Panc1 (cell line): ENCODE data around the gene CACNG6. TPM values are rescaled to one million over a fixed set of nuclear protein-coding genes. Genes with fewer than 3 reads are reported as not detected.
A peak's percentile ranks its signal among the peaks of the same experiment; 100 is the strongest.

Experiments
- ATAC-seq: fragments of 200-7000 bp; cut with Tn5 transposase; 2 replicates; pipeline ENCODE4 v1.9.1; 2020; ENCODE audit warnings: mild to moderate bottlenecking, moderate library complexity
- BruUV-seq: library from RNA; stranded (reverse); fragments of 400-500 nt; replicated peaks from 2 replicates; lab custom pipeline; 2021; lab: Mats Ljungman, UMichigan
- CTCF ChIA-PET: fragments of 300-600 bp; sonication (Branson Sonifier 250); formaldehyde crosslinking; loops from one replicate; lab custom pipeline; 2022; ENCODE audit warnings: antibody characterized with exemption; lab: Charles Lee
- POLR2A ChIA-PET: fragments of 300-600 bp; sonication (Branson Sonifier 250); formaldehyde crosslinking; loops from one replicate; lab custom pipeline; 2022; ENCODE audit warnings: antibody characterized with exemption; lab: Charles Lee
- DNase-seq: peaks from one replicate; pipeline ENCODE4 v3.0.0-alpha.2; 2010; ENCODE audit warnings: low read depth, low spot score
- H3K27ac ChIP-seq: 2 replicates; pipeline ENCODE4 v1.5.1; 2011; ENCODE audit warnings: mild to moderate bottlenecking, low read length, inconsistent platforms
- H3K27me3 ChIP-seq: fragments of 200-500 bp; sonication (Bioruptor generic); 2 replicates; pipeline ENCODE4 v1.6.0; 2014; ENCODE audit warnings: low read length, inconsistent platforms; ENCODE audit not compliant: control insufficient read depth, insufficient read depth
- H3K36me3 ChIP-seq: fragments of 200-500 bp; sonication (Bioruptor generic); 2 replicates; pipeline ENCODE4 v1.5.1; 2014; ENCODE audit warnings: inconsistent platforms, mild to moderate bottlenecking, low read length, moderate library complexity; ENCODE audit not compliant: control insufficient read depth, insufficient read depth
- H3K4me1 ChIP-seq: 2 replicates; pipeline ENCODE4 v1.5.1; 2011; ENCODE audit warnings: inconsistent platforms, mild to moderate bottlenecking, low read length, moderate library complexity; ENCODE audit not compliant: control insufficient read depth, insufficient read depth
- H3K4me3 ChIP-seq, 2 experiments: 2 replicates each; pipeline ENCODE4 v1.5.1; 2011 to 2012; ENCODE audit warnings: low read depth in 2 of 2, low read length in 2 of 2, mild to moderate bottlenecking in 2 of 2, inconsistent platforms in 1 of 2, moderate library complexity in 1 of 2
- H3K9me3 ChIP-seq: fragments of 200-500 bp; sonication (Bioruptor generic); 2 replicates; pipeline ENCODE4 v1.5.1; 2014; ENCODE audit warnings: low read depth, mild to moderate bottlenecking, inconsistent platforms, low read length, moderate library complexity; ENCODE audit not compliant: control insufficient read depth, insufficient read depth
- POLR2AphosphoS5 ChIP-seq: IDR thresholded peaks from 2 replicates; pipeline ENCODE4 v1.6.1; 2012; ENCODE audit warnings: mild to moderate bottlenecking, low read depth, low read length, moderate library complexity
- SIN3A ChIP-seq: IDR thresholded peaks from 2 replicates; pipeline ENCODE4 v1.6.1; 2012; ENCODE audit warnings: low read depth, mild to moderate bottlenecking, low read length, moderate library complexity, borderline replicate concordance; ENCODE audit not compliant: insufficient read depth
- TCF7L2 ChIP-seq: IDR thresholded peaks from 2 replicates; pipeline ENCODE4 v1.6.1; 2011; ENCODE audit warnings: mild to moderate bottlenecking, low read depth, low read length, inconsistent platforms
- in situ Hi-C: cut with HindIII; loops from 2 replicates; pipeline ENCODE4 v1.10.0; 2016; ENCODE audit warnings: low sequenced_read_pairs, low pct_unique_long_range_greater_than_20kb
- intact Hi-C: fragments of 100-400 bp; cut with micrococcal nuclease; formaldehyde crosslinking; loops from one replicate; pipeline ENCODE4 v1.10.0; 2022; ENCODE audit not compliant: unreplicated experiment
- total RNA-seq: library from RNA; stranded (reverse); gene quantifications from one replicate; pipeline ENCODE4 v1.2.1, GENCODE V29; 2021; ENCODE audit not compliant: unreplicated experiment
- TF ChIP-seq, protein P1 (sequence below), 2 experiments: IDR thresholded peaks; 2 replicates each; pipeline ENCODE4 v1.6.1; 2011 to 2012; ENCODE audit warnings: low read depth in 2 of 2, control low read depth in 1 of 2, low read length in 1 of 2, mild to moderate bottlenecking in 1 of 2, moderate library complexity in 1 of 2; ENCODE audit not compliant: insufficient read depth in 1 of 2
- TF ChIP-seq, protein P2 (sequence below): fragments of 450-650 bp; IDR thresholded peaks from 2 replicates; pipeline ENCODE4 v1.5.1; 2017; ENCODE audit warnings: mild to moderate bottlenecking

The CACNG6 gene
- total RNA-seq, 1 experiment from 2014 or later = 14.6 TPM

- Histone ChIP-seq H3K36me3 (no peaks in the 10 kb centered on the region), H3K4me1 (peaks cover 22% of the 10 kb centered on the region), H3K4me3 (peak overlapping the region in 1 of 2 experiments; percentile 29; a peak in 2 of 4 replicates), H3K27ac (peak overlapping the region; percentile 60), H3K27me3 (no peaks in the 10 kb centered on the region), H3K9me3 (no peaks in the 10 kb centered on the region)
- CTCF ChIA-PET = no interaction called here
- no peak for DNase-seq
- in situ Hi-C loops (no loop called here), intact Hi-C loops (no loop called here)
- TF ChIP-seq, protein P1, sequence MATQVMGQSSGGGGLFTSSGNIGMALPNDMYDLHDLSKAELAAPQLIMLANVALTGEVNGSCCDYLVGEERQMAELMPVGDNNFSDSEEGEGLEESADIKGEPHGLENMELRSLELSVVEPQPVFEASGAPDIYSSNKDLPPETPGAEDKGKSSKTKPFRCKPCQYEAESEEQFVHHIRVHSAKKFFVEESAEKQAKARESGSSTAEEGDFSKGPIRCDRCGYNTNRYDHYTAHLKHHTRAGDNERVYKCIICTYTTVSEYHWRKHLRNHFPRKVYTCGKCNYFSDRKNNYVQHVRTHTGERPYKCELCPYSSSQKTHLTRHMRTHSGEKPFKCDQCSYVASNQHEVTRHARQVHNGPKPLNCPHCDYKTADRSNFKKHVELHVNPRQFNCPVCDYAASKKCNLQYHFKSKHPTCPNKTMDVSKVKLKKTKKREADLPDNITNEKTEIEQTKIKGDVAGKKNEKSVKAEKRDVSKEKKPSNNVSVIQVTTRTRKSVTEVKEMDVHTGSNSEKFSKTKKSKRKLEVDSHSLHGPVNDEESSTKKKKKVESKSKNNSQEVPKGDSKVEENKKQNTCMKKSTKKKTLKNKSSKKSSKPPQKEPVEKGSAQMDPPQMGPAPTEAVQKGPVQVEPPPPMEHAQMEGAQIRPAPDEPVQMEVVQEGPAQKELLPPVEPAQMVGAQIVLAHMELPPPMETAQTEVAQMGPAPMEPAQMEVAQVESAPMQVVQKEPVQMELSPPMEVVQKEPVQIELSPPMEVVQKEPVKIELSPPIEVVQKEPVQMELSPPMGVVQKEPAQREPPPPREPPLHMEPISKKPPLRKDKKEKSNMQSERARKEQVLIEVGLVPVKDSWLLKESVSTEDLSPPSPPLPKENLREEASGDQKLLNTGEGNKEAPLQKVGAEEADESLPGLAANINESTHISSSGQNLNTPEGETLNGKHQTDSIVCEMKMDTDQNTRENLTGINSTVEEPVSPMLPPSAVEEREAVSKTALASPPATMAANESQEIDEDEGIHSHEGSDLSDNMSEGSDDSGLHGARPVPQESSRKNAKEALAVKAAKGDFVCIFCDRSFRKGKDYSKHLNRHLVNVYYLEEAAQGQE (IDR thresholded peaks at IDR 0.05; ENCODE audit: insufficient read depth in 1 of 2, low read depth in 2 of 2, low read length in 1 of 2) = no peak
- TF ChIP-seq TCF7L2 (no peak), SIN3A (no peak), POLR2AphosphoS5 (no peak)
- TF ChIP-seq, protein P2, sequence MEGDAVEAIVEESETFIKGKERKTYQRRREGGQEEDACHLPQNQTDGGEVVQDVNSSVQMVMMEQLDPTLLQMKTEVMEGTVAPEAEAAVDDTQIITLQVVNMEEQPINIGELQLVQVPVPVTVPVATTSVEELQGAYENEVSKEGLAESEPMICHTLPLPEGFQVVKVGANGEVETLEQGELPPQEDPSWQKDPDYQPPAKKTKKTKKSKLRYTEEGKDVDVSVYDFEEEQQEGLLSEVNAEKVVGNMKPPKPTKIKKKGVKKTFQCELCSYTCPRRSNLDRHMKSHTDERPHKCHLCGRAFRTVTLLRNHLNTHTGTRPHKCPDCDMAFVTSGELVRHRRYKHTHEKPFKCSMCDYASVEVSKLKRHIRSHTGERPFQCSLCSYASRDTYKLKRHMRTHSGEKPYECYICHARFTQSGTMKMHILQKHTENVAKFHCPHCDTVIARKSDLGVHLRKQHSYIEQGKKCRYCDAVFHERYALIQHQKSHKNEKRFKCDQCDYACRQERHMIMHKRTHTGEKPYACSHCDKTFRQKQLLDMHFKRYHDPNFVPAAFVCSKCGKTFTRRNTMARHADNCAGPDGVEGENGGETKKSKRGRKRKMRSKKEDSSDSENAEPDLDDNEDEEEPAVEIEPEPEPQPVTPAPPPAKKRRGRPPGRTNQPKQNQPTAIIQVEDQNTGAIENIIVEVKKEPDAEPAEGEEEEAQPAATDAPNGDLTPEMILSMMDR = no peak
- BruUV-seq = no TSS peak
- POLR2A ChIA-PET = interaction anchor here (0.6 kb wide), 1 partner anchor 380 kb away, joined by 6 read pairs; no protein-coding TSS in a partner anchor
- no peak for ATAC-seq
These were observed 26.3 kb upstream of the CACNG6 start for GRCh38 chr19:53965091-53965490.

GRCh38 chr19:53966931-53967330 lies 24.5 kb upstream of the CACNG6 start:
- peaks cover 9% of the 10 kb centered on the region for H3K4me1 ChIP-seq
- intact Hi-C loops (no loop called here), in situ Hi-C loops (no loop called here)
- TF ChIP-seq, protein P1 (IDR thresholded peaks at IDR 0.05; ENCODE audit: insufficient read depth in 1 of 2, low read depth in 2 of 2, low read length in 1 of 2) = no peak
- TF ChIP-seq SIN3A = no peak
- no peak for TF ChIP-seq TCF7L2
- no peak for TF ChIP-seq POLR2AphosphoS5
- TF ChIP-seq, protein P2 = no peak
- no peaks in the 10 kb centered on the region for H3K9me3 ChIP-seq
- no TSS peak for BruUV-seq
- ATAC-seq (no peak), DNase-seq (no peak)
- no peak overlapping the region for H3K4me3 ChIP-seq
- ChIA-PET POLR2A (interaction anchor here (1.0 kb wide), 1 partner anchor 19 kb away, joined by 5 read pairs; no protein-coding TSS in a partner anchor), CTCF (no interaction called here)
- no peaks in the 10 kb centered on the region for H3K27me3 ChIP-seq
- no peaks in the 10 kb centered on the region for H3K36me3 ChIP-seq
- no peak overlapping the region for H3K27ac ChIP-seq
